K562 (cell line): ENCODE results near the gene SLC5A11. TPM values are rescaled to one million over a fixed set of nuclear protein-coding genes. Genes with fewer than 3 reads are reported as not detected.

Source experiments
- ATAC-seq: fragments of 200-7000 bp; cut with Tn5 transposase; 3 replicates; pipeline ENCODE4 v1.9.1; 2020; ENCODE audit warnings: moderate library complexity
- BruUV-seq: library from RNA; stranded (reverse); fragments of 400-500 nt; replicated peaks from 2 replicates; lab custom pipeline; 2021; lab: Mats Ljungman, UMichigan
- CTCF ChIA-PET: fragments of 300-600 bp; formaldehyde crosslinking; extraction: SDS; loops from one replicate; lab custom pipeline; 2021; ENCODE audit warnings: low intra/inter-chr PET ratio; lab: Yijun Ruan, JAX
- POLR2A ChIA-PET: fragments of 300-600, 350-650 bp; sonication (Branson Sonifier 250); formaldehyde crosslinking; extraction: SDS; loops from one replicate; lab custom pipeline; 2021; ENCODE audit warnings: antibody characterized with exemption, inconsistent platforms; lab: Yijun Ruan, JAX
- DNase-seq, 4 experiments: peaks; one replicate each; pipeline versions ENCODE4 v3.0.0 to v3.0.0-alpha.2; 2011 to 2018; ENCODE audit warnings: low spot score in 3 of 4, mixed read lengths in 3 of 4; ENCODE audit errors: extremely low read depth in 1 of 4
- FAIRE-seq: peaks from 2 replicates; lab custom pipeline; 2011; peaks lifted over from hg19 to GRCh38; lab: Jason Lieb, UNC
- H2AFZ ChIP-seq: 2 replicates; pipeline ENCODE4 v1.6.0; 2011; ENCODE audit warnings: low read depth, low read length, control low read depth, inconsistent platforms
- H3K27ac ChIP-seq: fragments of 200-600 bp; 3 replicates; pipeline ENCODE4 v1.8.0; 2011; ENCODE audit warnings: low read depth, mild to moderate bottlenecking, control low read depth, inconsistent platforms, low read length, moderate library complexity, mixed read lengths; ENCODE audit errors: extremely low read depth
- H3K27me3 ChIP-seq, 2 experiments: fragments of 300-600 bp in 1 of 2; 2 replicates in 1 of 2; 3 replicates in 1 of 2; pipeline versions ENCODE4 v1.6.0 to v1.8.0; 2011; ENCODE audit warnings: inconsistent platforms in 2 of 2, low read length in 2 of 2, mild to moderate bottlenecking in 1 of 2, mixed read lengths in 1 of 2, moderate library complexity in 1 of 2; ENCODE audit not compliant: control insufficient read depth in 2 of 2, insufficient read depth in 2 of 2
- H3K36me3 ChIP-seq: fragments of 300-600 bp; 3 replicates; pipeline ENCODE4 v1.8.0; 2011; ENCODE audit warnings: mild to moderate bottlenecking, low read length, inconsistent platforms; ENCODE audit not compliant: control insufficient read depth, insufficient read depth
- H3K4me1 ChIP-seq, 2 experiments: fragments of 200-600 bp in 1 of 2; replicated peaks in 1 of 2; 2 replicates in 1 of 2; 3 replicates in 1 of 2; pipeline versions ENCODE4 v1.5.1 to v1.8.0; 2011; ENCODE audit warnings: inconsistent platforms in 2 of 2, low read length in 2 of 2, mild to moderate bottlenecking in 1 of 2, mixed read lengths in 1 of 2, moderate library complexity in 1 of 2; ENCODE audit not compliant: control insufficient read depth in 2 of 2, insufficient read depth in 2 of 2
- H3K4me2 ChIP-seq: 2 replicates; pipeline ENCODE4 v1.6.1; 2011; ENCODE audit warnings: low read length, control low read depth, inconsistent platforms, mixed read lengths; ENCODE audit not compliant: insufficient read depth
- H3K4me3 ChIP-seq: fragments of 200-600 bp; sonication (generic), shearing (Covaris generic); 2 replicates; pipeline ENCODE4 v1.5.1; 2016; ENCODE audit warnings: control low read depth, inconsistent platforms
- H3K79me2 ChIP-seq: fragments of 200-600 bp; 3 replicates; pipeline ENCODE4 v1.8.0; 2011; ENCODE audit warnings: low read length, inconsistent platforms; ENCODE audit not compliant: control insufficient read depth, insufficient read depth
- H3K9ac ChIP-seq, 2 experiments: 2 replicates each; pipeline versions ENCODE4 v1.6.0 to v1.6.1; 2011; ENCODE audit warnings: low read depth in 2 of 2, low read length in 2 of 2, control low read depth in 1 of 2, inconsistent platforms in 1 of 2, mild to moderate bottlenecking in 1 of 2, mixed read lengths in 1 of 2; ENCODE audit not compliant: insufficient read depth in 1 of 2
- H3K9me1 ChIP-seq: one replicate; pipeline ENCODE4 v1.6.0; 2011; ENCODE audit warnings: inconsistent platforms, mild to moderate bottlenecking, low read length, moderate library complexity; ENCODE audit not compliant: control insufficient read depth, insufficient read depth
- H3K9me3 ChIP-seq: replicated peaks from 2 replicates; pipeline ENCODE4 v1.5.1; 2011; ENCODE audit warnings: low read depth, low read length, inconsistent platforms; ENCODE audit not compliant: control insufficient read depth, insufficient read depth
- H4K20me1 ChIP-seq: replicated peaks from 2 replicates; pipeline ENCODE4 v1.6.1; 2011; ENCODE audit warnings: low read length, inconsistent platforms, mixed read lengths; ENCODE audit not compliant: control insufficient read depth, insufficient read depth
- CCAR2 ChIP-seq: fragments of 200-400 bp; formaldehyde crosslinking; IDR thresholded peaks from 2 replicates; pipeline ENCODE4 v1.6.1; 2017; ENCODE audit warnings: mild to moderate bottlenecking, low read depth, low read length
- CHD1 ChIP-seq: fragments of 200-600 bp; sonication (generic); IDR thresholded peaks from one replicate; pipeline ENCODE4 v1.6.1; 2012; ENCODE audit warnings: mild to moderate bottlenecking, moderate library complexity, low read length, inconsistent platforms
- KAT2B ChIP-seq: IDR thresholded peaks from one replicate; pipeline ENCODE4 v1.6.1; 2012; ENCODE audit warnings: low read depth, mild to moderate bottlenecking, control low read depth, inconsistent platforms, low read length, moderate library complexity
- MCM2 ChIP-seq: fragments of 450-650 bp; IDR thresholded peaks from 2 replicates; pipeline ENCODE4 v1.6.1; 2017; ENCODE audit warnings: low read depth, mild to moderate bottlenecking
- NFYB ChIP-seq: IDR thresholded peaks from 2 replicates; pipeline ENCODE4 v1.6.1; 2011; ENCODE audit warnings: mild to moderate bottlenecking, moderate library complexity; ENCODE audit not compliant: insufficient read length; ENCODE audit errors: extremely low read depth
- POLR2AphosphoS5 ChIP-seq: IDR thresholded peaks from 2 replicates; pipeline ENCODE4 v1.6.1; 2011; ENCODE audit warnings: mild to moderate bottlenecking, low read depth, low read length, moderate library complexity; ENCODE audit not compliant: control insufficient read depth, insufficient read depth
- YBX1 ChIP-seq: fragments of 450-650 bp; IDR thresholded peaks from 2 replicates; pipeline ENCODE4 v1.7.1; 2016; ENCODE audit warnings: mild to moderate bottlenecking
- ZNF511 ChIP-seq: sonication (generic); formaldehyde crosslinking; IDR thresholded peaks from 2 replicates; pipeline ENCODE4 v1.8.0; 2022; ENCODE audit warnings: mild to moderate bottlenecking, missing genetic modification reagents
- WGBS: fragments of 100-300 bp; shearing (Covaris generic); methylation state at CpG from one replicate; pipeline ENCODE4 v1.1.6; 2016; ENCODE audit warnings: low coverage, mixed read lengths; ENCODE audit not compliant: insufficient coverage; ENCODE audit errors: missing lambda C conversion rate; 5-methylcytosine and 5-hydroxymethylcytosine counted together
- in situ Hi-C: fragments of 300-500 bp; cut with MboI; formaldehyde crosslinking; loops from 4 replicates; pipeline ENCODE4 v1.15.0; 2018; ENCODE audit warnings: inconsistent platforms, mixed read lengths
- intact Hi-C: fragments of 100-400 bp; cut with micrococcal nuclease; formaldehyde crosslinking; loops from 2 replicates; pipeline ENCODE4 v1.14.2; 2022
- polyA plus RNA-seq, 8 experiments: library from polyadenylated mRNA; depleted of rRNA in 4 of 8; stranded (reverse) in 5 of 8; unstranded in 3 of 8; fragments of >200 nt; fragmentation: Nextera tagmentation in 2 of 8; fragmentation: Illumina TruSeq in 1 of 8; extraction: Ambion mirVana in 2 of 8; extraction: Trizol in 1 of 8; gene quantifications; 2 replicates each; pipeline versions ENCODE4 v1.2.1 to v1.2.3, GENCODE V29; 2011 to 2014; ENCODE audit warnings: inconsistent platforms in 1 of 8, missing spikeins in 1 of 8
- total RNA-seq, 7 experiments: library from RNA; depleted of rRNA in 6 of 7; stranded (reverse); fragments of >200 nt in 6 of 7; fragmentation: Illumina TruSeq in 2 of 7; extraction: Trizol in 2 of 7; gene quantifications; 2 replicates each; pipeline versions ENCODE4 v1.2.1 to v1.2.3, GENCODE V29; 2011 to 2021; ENCODE audit warnings: low replicate concordance in 1 of 7
- TF ChIP-seq, protein P1 (sequence below): IDR thresholded peaks from 2 replicates; pipeline ENCODE4 v1.6.1; 2011; ENCODE audit warnings: borderline replicate concordance, low read depth, mild to moderate bottlenecking, moderate library complexity, low read length; ENCODE audit not compliant: insufficient read depth, poor library complexity, severe bottlenecking
- TF ChIP-seq, protein P2 (sequence below): fragments of 450-650 bp; formaldehyde crosslinking; IDR thresholded peaks from 2 replicates; pipeline ENCODE4 v1.4.0; 2020; ENCODE audit warnings: mild to moderate bottlenecking, moderate library complexity

Gene SLC5A11
- total and polyA plus RNA-seq, 9 of the 15 experiments (the other 6 are each of a cell fraction or from before 2014, with no cell fraction given), result 0.04 to 0.25 (median 0.11) TPM; not detected in 3

DNA sequence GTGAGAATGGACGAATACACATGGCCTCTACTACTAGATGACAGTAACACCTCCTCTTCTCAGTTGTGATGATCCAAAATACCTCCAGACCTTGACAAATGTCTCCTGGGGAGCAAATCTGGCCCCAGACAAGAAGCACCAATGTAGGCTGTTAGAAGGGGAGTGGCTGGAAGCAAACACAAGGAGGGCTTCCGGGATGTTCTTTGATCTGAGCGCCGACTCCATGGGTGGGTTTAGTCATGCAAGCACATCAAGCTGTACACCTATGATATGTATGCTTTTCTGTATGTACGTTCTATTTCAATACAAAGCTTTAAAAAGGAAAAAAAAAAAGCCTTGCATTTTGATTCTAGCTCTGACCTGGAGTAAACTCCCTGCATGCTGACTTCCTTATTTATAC is 108.0 kb downstream of the SLC5A11 start:
- Histone ChIP-seq H3K4me3 (no peak overlapping the region), H3K4me2 (no peak overlapping the region), H4K20me1 (no peaks in the 10 kb centered on the region; the same call in 1 of the 2 replicates), H3K36me3 (peaks cover 76% of the 10 kb centered on the region; the same call in 2 of the 3 replicates), H3K9ac (no peak overlapping the region), H2AFZ (no peak overlapping the region), H3K9me3 (no peaks in the 10 kb centered on the region), H3K27ac (no peak overlapping the region), H3K4me1 (peaks cover 0 to 3% of the 10 kb centered on the region in 2 experiments; a peak in 2 of 5 replicates), H3K9me1 (no peaks in the 10 kb centered on the region), H3K27me3 (no peaks in the 10 kb centered on the region), H3K79me2 (no peaks in the 10 kb centered on the region)
- ATAC-seq, result no peak
- no TSS peak for BruUV-seq
- intact Hi-C loops (no loop called here), in situ Hi-C loops (no loop called here)
- ChIA-PET POLR2A (interaction anchor here (0.6 to 0.9 kb wide), 2 partner anchors 12 to 1973 kb away, joined by 3 to 4 read pairs; no protein-coding TSS in a partner anchor), CTCF (no interaction called here)
- peak; percentile 49 for FAIRE-seq
- no peak for TF ChIP-seq CCAR2
- 93% methylated on average over 5 of the region's 5 CpGs for WGBS
- DNase-seq, result no peak

GRCh38 chr16:24954137-24954536 is 108.4 kb downstream of the SLC5A11 start:
- Histone ChIP-seq H3K9ac (no peak overlapping the region), H3K79me2 (no peaks in the 10 kb centered on the region), H3K36me3 (peaks cover 77% of the 10 kb centered on the region; the same call in 2 of the 3 replicates), H3K27ac (no peak overlapping the region), H4K20me1 (no peaks in the 10 kb centered on the region; the same call in 1 of the 2 replicates), H3K27me3 (no peaks in the 10 kb centered on the region), H2AFZ (no peak overlapping the region), H3K4me3 (no peak overlapping the region), H3K4me1 (peaks cover 0 to 3% of the 10 kb centered on the region in 2 experiments; a peak in 2 of 5 replicates), H3K9me3 (no peaks in the 10 kb centered on the region), H3K9me1 (no peaks in the 10 kb centered on the region), H3K4me2 (no peak overlapping the region)
- ChIA-PET CTCF (no interaction called here), POLR2A (interaction anchor here (0.6 to 0.9 kb wide), 2 partner anchors 11 to 1973 kb away, joined by 3 to 4 read pairs; no protein-coding TSS in a partner anchor)
- no TSS peak for BruUV-seq
- FAIRE-seq (no peak), DNase-seq (no peak), ATAC-seq (no peak)
- in situ Hi-C loops, result no loop called here
- 100% methylated on average over 4 of the region's 4 CpGs for WGBS
- intact Hi-C loops, result no loop called here
- TF ChIP-seq POLR2AphosphoS5, result no peak
- TF ChIP-seq, protein P1, sequence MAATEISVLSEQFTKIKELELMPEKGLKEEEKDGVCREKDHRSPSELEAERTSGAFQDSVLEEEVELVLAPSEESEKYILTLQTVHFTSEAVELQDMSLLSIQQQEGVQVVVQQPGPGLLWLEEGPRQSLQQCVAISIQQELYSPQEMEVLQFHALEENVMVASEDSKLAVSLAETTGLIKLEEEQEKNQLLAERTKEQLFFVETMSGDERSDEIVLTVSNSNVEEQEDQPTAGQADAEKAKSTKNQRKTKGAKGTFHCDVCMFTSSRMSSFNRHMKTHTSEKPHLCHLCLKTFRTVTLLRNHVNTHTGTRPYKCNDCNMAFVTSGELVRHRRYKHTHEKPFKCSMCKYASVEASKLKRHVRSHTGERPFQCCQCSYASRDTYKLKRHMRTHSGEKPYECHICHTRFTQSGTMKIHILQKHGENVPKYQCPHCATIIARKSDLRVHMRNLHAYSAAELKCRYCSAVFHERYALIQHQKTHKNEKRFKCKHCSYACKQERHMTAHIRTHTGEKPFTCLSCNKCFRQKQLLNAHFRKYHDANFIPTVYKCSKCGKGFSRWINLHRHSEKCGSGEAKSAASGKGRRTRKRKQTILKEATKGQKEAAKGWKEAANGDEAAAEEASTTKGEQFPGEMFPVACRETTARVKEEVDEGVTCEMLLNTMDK, result no peak
- no peak for TF ChIP-seq MCM2
- no peak for TF ChIP-seq ZNF511
- TF ChIP-seq CHD1, result no peak
- TF ChIP-seq, protein P2, sequence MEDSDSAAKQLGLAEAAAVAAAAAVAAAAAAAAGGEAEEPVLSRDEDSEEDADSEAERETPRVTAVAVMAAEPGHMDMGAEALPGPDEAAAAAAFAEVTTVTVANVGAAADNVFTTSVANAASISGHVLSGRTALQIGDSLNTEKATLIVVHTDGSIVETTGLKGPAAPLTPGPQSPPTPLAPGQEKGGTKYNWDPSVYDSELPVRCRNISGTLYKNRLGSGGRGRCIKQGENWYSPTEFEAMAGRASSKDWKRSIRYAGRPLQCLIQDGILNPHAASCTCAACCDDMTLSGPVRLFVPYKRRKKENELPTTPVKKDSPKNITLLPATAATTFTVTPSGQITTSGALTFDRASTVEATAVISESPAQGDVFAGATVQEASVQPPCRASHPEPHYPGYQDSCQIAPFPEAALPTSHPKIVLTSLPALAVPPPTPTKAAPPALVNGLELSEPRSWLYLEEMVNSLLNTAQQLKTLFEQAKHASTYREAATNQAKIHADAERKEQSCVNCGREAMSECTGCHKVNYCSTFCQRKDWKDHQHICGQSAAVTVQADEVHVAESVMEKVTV (CRISPR knock-in tag), result no peak
- TF ChIP-seq KAT2B, result no peak
- TF ChIP-seq NFYB, result no peak
- no peak for TF ChIP-seq YBX1
